Measurements from ENCODE around the gene LRG1. TPM values are rescaled to one million over a fixed set of nuclear protein-coding genes. Genes with fewer than 3 reads are reported as not detected.

The LRG1 gene
- polyA plus RNA-seq, 1 of the 3 experiments (the other 2 are of a cell fraction): 0.12 TPM

DNA sequence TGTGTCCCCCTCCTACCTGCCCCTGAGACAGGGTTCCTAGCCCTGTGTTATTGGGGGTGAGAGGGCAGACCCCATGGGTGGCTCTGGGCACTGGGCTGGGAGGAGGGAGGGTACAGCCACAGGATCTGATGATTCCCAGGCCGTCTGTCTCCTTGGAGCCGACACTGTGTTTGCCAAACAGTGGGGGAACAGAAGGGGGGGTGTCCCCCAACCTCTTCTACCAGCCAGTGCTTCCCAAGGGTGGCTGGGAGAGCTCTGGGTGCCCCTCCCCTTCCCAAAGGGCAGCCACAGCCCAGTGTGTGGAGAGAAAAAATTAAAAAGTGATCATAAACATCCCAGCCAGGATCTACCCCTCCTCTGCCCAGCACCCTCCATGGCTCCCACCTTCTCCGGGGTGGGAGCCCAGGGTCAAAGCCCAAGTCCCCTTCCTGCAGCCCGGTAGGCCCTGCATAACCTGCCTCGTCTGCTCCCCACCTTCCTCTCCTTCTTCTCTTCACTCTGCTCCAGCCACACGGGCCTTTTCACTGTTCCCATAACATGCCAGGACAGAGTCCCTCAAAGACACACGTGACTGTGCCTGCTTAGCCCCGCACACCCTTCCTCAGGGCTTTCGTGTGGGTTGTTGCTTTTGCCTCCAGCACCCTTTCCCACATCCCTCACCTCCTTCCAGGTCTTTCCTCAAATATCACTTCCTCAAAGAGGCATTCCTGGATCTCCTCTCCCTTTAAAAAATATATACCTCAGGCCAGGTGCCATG, 20.1 kb downstream of the LRG1 start:
- 55% methylated on average over 8 of the region's 9 CpGs for WGBS (ENCODE audit: low lambda C conversion rate)
- Histone ChIP-seq H3K9me3 (no peaks in the 10 kb centered on the region), H3K36me3 (replicated peaks in 1 of 2; ENCODE audit: control insufficient read depth in 1 of 2, insufficient read depth in 2 of 2, low read length in 1 of 2) (no peaks in the 10 kb centered on the region), H3K9ac (no peak overlapping the region), H3K27ac (ENCODE audit: low read depth in 2 of 2, low read length in 1 of 2) (no peak overlapping the region), H3K4me1 (ENCODE audit: control insufficient read depth in 1 of 2, insufficient read depth in 2 of 2, low read depth in 1 of 2, low read length in 1 of 2) (peaks cover 0 to 3% of the 10 kb centered on the region in 2 experiments; a peak in 1 of 4 replicates), H2AFZ (ENCODE audit: low read depth) (no peak overlapping the region), H4K20me1 (ENCODE audit: insufficient read depth) (no peaks in the 10 kb centered on the region), H3K27me3 (ENCODE audit: insufficient read depth) (no peaks in the 10 kb centered on the region), H3F3A (replicated peaks; ENCODE audit: insufficient read depth) (no peaks in the 10 kb centered on the region), H3K4me2 (no peak overlapping the region), H3K79me2 (ENCODE audit: insufficient read depth) (no peaks in the 10 kb centered on the region), H3K9me2 (no peaks in the 10 kb centered on the region), H3K4me3 (ENCODE audit: low read depth in 2 of 2, low read length in 1 of 2) (no peak overlapping the region)
- TF ChIP-seq FOXM1 (IDR thresholded peaks at IDR 0.05; ENCODE audit: low read depth) (no peak), RAD21 (IDR thresholded peaks at IDR 0.05; ENCODE audit: low read length) (no peak), MXI1 (IDR thresholded peaks at IDR 0.05; ENCODE audit: low read depth, low read length) (no peak), SIN3A (IDR thresholded peaks at IDR 0.05; ENCODE audit: borderline replicate concordance, low read depth, low read length) (no peak), CHD2 (IDR thresholded peaks at IDR 0.05; ENCODE audit: low read length, partially characterized antibody) (no peak), JUND (IDR thresholded peaks at IDR 0.05) (no peak), GABPA (IDR thresholded peaks at IDR 0.05; ENCODE audit: low read depth) (no peak), RXRA (IDR thresholded peaks at IDR 0.05; ENCODE audit: borderline replicate concordance, low read depth) (no peak)
- TF ChIP-seq, protein P1, sequence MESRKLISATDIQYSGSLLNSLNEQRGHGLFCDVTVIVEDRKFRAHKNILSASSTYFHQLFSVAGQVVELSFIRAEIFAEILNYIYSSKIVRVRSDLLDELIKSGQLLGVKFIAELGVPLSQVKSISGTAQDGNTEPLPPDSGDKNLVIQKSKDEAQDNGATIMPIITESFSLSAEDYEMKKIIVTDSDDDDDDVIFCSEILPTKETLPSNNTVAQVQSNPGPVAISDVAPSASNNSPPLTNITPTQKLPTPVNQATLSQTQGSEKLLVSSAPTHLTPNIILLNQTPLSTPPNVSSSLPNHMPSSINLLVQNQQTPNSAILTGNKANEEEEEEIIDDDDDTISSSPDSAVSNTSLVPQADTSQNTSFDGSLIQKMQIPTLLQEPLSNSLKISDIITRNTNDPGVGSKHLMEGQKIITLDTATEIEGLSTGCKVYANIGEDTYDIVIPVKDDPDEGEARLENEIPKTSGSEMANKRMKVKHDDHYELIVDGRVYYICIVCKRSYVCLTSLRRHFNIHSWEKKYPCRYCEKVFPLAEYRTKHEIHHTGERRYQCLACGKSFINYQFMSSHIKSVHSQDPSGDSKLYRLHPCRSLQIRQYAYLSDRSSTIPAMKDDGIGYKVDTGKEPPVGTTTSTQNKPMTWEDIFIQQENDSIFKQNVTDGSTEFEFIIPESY (IDR thresholded peaks at IDR 0.05; ENCODE audit: borderline replicate concordance, low read depth): no peak
- TF ChIP-seq, protein P2, sequence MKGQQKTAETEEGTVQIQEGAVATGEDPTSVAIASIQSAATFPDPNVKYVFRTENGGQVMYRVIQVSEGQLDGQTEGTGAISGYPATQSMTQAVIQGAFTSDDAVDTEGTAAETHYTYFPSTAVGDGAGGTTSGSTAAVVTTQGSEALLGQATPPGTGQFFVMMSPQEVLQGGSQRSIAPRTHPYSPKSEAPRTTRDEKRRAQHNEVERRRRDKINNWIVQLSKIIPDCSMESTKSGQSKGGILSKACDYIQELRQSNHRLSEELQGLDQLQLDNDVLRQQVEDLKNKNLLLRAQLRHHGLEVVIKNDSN (IDR thresholded peaks at IDR 0.05; ENCODE audit: borderline replicate concordance, low read depth): no peak
- ChIA-PET CTCF (no interaction called here), POLR2A (no interaction called here)
- DNase-seq: no peak

DNA sequence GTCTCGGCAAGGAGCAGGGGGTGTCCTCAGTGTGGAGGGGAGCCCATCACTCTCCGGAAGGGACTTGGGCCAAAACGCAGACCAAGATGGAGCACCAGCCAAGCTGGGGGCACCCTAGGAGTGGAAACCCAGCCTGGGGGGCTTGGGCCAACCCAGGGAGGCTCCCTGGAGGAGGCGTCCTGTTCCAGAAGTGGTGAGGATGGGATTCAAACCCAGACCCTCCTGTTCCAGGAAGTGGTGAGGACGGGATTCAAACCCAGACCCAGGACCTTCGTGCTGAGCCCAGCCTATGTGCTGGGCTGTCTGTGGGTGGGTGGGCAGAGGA, 20.7 kb downstream of the LRG1 start:
- Histone ChIP-seq H3K9me3 (no peaks in the 10 kb centered on the region), H3F3A (replicated peaks; ENCODE audit: insufficient read depth) (no peaks in the 10 kb centered on the region), H4K20me1 (ENCODE audit: insufficient read depth) (no peaks in the 10 kb centered on the region), H3K36me3 (replicated peaks in 1 of 2; ENCODE audit: control insufficient read depth in 1 of 2, insufficient read depth in 2 of 2, low read length in 1 of 2) (no peaks in the 10 kb centered on the region), H3K9ac (no peak overlapping the region), H3K4me2 (no peak overlapping the region), H3K4me1 (ENCODE audit: control insufficient read depth in 1 of 2, insufficient read depth in 2 of 2, low read depth in 1 of 2, low read length in 1 of 2) (peaks cover 0 to 3% of the 10 kb centered on the region in 2 experiments; a peak in 1 of 4 replicates), H3K4me3 (ENCODE audit: low read depth in 2 of 2, low read length in 1 of 2) (no peak overlapping the region), H3K27ac (ENCODE audit: low read depth in 2 of 2, low read length in 1 of 2) (no peak overlapping the region), H3K79me2 (ENCODE audit: insufficient read depth) (no peaks in the 10 kb centered on the region), H3K27me3 (ENCODE audit: insufficient read depth) (no peaks in the 10 kb centered on the region), H3K9me2 (no peaks in the 10 kb centered on the region), H2AFZ (ENCODE audit: low read depth) (no peak overlapping the region)
- ChIA-PET CTCF (no interaction called here), POLR2A (no interaction called here)
- 87% methylated on average over 3 of the region's 6 CpGs for WGBS (ENCODE audit: low lambda C conversion rate)
- DNase-seq: no peak
- TF ChIP-seq, protein P3, sequence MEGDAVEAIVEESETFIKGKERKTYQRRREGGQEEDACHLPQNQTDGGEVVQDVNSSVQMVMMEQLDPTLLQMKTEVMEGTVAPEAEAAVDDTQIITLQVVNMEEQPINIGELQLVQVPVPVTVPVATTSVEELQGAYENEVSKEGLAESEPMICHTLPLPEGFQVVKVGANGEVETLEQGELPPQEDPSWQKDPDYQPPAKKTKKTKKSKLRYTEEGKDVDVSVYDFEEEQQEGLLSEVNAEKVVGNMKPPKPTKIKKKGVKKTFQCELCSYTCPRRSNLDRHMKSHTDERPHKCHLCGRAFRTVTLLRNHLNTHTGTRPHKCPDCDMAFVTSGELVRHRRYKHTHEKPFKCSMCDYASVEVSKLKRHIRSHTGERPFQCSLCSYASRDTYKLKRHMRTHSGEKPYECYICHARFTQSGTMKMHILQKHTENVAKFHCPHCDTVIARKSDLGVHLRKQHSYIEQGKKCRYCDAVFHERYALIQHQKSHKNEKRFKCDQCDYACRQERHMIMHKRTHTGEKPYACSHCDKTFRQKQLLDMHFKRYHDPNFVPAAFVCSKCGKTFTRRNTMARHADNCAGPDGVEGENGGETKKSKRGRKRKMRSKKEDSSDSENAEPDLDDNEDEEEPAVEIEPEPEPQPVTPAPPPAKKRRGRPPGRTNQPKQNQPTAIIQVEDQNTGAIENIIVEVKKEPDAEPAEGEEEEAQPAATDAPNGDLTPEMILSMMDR (IDR thresholded peaks at IDR 0.05): no peak
- TF ChIP-seq ELF1 (IDR thresholded peaks at IDR 0.05): no peak
- TF ChIP-seq YY1 (IDR thresholded peaks at IDR 0.05; ENCODE audit: low read depth): no peak
- no peak for TF ChIP-seq SMC3 (IDR thresholded peaks at IDR 0.05; ENCODE audit: low read depth, low read length)
- no peak for TF ChIP-seq EP300 (IDR thresholded peaks at IDR 0.05; ENCODE audit: borderline replicate concordance in 1 of 2, low read depth in 1 of 2, low read length in 1 of 2)
- no peak for TF ChIP-seq TEAD4 (IDR thresholded peaks at IDR 0.05; ENCODE audit: borderline replicate concordance, insufficient read depth)
- no peak for TF ChIP-seq NFIC (IDR thresholded peaks at IDR 0.05; ENCODE audit: borderline replicate concordance)
- no peak for TF ChIP-seq FOXM1 (IDR thresholded peaks at IDR 0.05; ENCODE audit: low read depth)
- TF ChIP-seq NRF1 (IDR thresholded peaks at IDR 0.05; ENCODE audit: low read depth, low read length): no peak
- TF ChIP-seq FOSL2 (IDR thresholded peaks at IDR 0.05; ENCODE audit: borderline replicate concordance, low read depth): no peak
- no peak for TF ChIP-seq TCF12 (IDR thresholded peaks at IDR 0.05)
- TF ChIP-seq RFX5 (IDR thresholded peaks at IDR 0.05; ENCODE audit: low read length): no peak
- TF ChIP-seq FOXJ3 (CRISPR knock-in tag; IDR thresholded peaks at IDR 0.05): no peak

Data from SK-N-SH (cell line).